Activated CD4-positive, alpha-beta T cell treated with anti-CD3 and anti-CD28 coated beads, Interleukin-2, amount 50 U/mL, for 16 hours (primary cell): ENCODE results near the gene CDH4.

Experiments used
- DNase-seq: peaks from one replicate; pipeline ENCODE4 v3.0.0-alpha.2; 2020

Gene CDH4

GRCh38 chr20:61521687-61522420, 269.8 kb downstream of the CDH4 start:
- no peak for DNase-seq

DNA sequence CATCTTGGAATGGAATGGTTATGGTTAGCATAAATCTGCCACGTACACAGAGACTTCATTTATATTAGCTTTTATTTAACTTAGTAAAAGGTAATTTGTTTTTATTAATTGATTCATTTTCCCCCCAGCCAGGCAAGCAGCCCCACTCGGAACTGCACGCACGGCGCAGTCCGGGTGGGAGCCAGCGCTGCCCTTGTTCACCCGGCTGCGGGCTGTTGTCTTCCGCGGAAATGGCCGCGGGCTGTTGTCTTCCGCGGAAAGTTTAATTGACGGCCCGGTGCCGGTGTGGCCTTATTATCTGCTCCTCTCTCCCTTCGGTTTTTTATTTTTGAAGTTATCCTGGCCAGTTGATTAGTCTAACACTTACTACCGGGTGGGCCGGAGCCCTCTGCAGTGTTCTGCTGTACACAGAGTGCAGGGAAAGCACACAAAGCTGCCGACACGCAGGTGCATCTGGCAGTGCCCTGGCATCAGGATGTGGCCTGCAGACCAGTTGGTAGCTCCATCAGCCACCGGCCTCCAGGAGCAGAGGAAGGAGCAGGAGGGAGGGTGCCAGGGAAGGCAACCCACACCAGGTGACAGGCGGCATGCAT, 270.5 kb downstream of the CDH4 start:
- DNase-seq: no peak

DNA sequence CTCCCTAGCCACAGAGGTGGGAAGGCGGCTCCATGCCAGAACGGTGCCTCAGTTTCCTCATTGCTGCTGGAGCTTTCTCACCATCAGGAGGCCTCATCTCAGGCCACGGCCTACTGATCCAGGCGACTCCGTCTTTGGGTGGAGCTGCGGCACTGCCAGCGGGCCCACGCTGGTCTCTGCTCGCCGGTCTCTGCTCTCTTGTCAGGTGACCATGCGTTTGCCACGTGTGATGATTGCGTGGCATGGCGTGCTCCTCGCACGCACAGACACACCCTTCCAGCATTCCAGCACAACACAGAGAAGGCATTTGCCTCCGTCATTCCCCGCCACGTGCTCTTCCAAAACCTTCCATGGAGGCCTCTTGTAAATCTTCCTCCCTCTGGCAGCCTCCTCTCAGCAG, 271.1 kb downstream of the CDH4 start:
- no peak for DNase-seq

DNA sequence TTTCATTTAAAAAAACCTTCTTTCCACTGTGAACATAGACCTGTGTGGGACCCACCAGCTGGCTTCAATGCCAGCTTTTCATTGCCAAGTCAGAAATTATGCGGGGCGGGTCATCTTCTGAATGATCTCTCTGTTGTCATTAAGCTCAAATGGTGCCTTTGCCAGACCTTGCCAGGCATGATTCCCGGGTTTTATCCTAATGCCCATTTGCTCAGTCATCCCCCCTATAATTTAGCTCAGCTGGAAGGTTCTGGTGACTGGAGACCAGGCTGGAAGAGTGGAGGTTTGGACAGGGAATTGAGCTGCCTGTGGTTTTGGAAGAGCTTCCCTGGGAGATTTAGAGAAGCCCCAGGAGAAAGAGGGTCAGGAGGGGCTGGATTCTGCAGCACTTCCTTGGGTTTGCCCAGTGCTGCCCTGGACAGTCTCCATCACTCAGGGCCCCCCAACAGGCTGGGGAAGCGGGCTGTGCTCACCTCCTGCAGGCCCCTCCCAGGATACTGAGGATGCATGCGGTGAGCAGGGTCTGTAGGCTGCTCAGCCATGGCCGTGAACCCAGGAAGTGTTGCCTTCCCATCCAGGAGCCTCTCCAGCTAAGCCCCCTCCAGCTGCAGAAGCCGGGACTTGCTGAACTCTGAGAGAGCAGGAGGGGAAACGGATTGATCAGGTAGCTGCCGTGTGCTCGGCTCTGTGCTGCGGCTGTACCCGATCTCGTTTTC, 273.0 kb downstream of the CDH4 start:
- DNase-seq: no peak

GRCh38 chr20:61525781-61526431, 273.8 kb downstream of the CDH4 start:
- no peak for DNase-seq

GRCh38 chr20:61526907-61527306, 274.8 kb downstream of the CDH4 start:
- DNase-seq: no peak

- no peak for DNase-seq
These were observed 275.6 kb downstream of the CDH4 start for GRCh38 chr20:61527626-61528025.

DNA sequence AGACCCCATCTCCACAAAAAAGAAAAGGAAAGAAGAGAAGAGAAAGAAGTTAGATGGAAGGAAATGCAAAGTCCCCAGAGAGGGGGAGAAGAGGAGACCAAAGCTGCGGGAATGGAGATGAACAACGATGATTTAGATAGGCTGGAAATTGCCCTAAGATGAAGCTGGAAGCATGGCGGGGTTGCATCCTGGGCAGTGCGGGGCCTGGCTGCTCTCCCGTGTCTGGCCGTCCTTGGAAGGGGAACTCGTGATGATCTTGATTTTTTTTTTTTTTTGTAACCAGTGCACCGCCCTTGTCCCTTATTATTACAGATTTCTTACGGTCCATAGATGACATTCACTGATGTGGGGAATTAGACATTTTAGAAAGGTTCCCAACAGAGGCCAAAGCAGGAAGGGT, 276.5 kb downstream of the CDH4 start:
- DNase-seq: no peak

DNA sequence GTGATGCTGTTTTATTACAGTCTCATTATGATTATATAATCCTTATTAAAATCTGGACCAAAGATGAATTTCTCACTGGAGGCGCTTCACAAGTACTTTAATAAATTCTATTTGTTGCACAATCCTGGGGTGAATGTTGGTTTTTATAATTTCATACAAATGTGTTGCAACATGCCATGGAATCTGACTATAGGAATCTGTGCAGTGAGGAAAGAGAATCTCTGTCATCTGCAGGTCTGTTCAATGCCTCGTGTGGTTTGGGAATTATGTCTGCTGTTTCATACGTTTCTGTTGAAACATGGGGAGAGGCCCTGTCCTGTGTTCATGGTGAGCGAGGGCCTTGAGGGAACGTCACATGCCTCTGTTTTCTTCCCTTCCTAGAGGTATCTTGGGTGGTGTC, 277.3 kb downstream of the CDH4 start:
- DNase-seq: no peak

- no peak for DNase-seq
These were observed 279.7 kb downstream of the CDH4 start for GRCh38 chr20:61531553-61532345.

DNA sequence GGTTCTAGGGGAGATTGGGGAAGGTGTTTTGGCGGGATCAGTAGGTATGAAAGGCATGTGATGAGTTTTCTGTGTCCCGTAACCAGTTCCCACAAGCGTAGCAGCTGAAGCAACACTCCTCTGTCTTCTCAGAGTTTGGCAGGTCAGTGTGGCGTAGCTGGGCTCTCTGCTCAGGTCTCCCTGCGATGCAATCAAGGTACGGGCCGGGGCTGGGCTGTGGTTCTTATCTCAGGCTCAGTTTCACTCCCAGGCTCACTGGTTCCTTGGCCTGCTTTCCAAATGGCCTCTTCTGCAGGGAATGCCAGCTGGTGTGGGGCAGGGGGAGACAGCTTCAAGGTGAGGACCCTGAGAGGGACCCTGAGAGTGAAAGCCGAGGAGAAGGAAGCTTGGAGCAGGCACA, 280.7 kb downstream of the CDH4 start:
- no peak for DNase-seq

DNA sequence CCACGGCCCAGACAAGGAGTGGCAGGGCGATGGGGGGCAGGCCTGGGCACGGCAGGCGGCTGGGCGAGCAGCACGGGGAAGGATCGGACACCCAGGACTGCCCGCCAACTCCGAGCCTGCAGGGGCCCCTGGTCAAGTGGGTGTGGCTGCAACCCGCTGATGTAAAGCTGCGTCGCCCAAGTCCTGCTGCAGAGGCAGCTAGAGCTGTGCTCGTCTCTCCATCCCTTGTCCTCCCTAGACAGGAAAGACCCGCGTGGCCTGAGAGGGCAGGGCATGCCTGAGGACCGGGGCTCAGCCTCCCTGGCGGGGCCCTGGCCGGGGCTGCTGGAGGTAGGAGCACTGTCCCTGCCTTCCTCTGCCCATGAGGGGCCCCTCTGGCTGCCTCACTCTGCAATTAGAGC, 281.2 kb downstream of the CDH4 start:
- no peak for DNase-seq

DNA sequence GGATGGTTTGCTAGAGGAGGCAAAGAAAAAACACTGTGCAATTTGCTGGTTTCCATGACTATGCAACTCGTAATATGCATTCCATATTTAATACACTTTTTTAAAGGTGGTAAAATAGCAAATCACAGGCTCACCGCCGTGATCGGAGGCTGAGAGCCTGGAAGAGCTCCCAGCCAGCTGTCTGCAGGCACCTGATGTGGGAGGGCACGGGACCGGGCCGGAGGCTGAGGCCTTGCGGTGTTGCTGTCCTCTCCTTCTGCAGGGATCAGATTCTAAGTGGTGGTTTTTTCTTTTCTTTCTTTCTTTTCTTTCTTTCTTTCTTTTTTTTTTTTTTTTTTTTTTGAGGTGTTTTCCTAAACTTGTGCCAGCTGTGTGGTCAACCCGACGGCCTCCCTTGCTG, 282.3 kb downstream of the CDH4 start:
- DNase-seq: no peak

- DNase-seq: no peak
These were observed 283.0 kb downstream of the CDH4 start for GRCh38 chr20:61535091-61535490.

GRCh38 chr20:61535536-61535935, 283.5 kb downstream of the CDH4 start:
- no peak for DNase-seq

DNA sequence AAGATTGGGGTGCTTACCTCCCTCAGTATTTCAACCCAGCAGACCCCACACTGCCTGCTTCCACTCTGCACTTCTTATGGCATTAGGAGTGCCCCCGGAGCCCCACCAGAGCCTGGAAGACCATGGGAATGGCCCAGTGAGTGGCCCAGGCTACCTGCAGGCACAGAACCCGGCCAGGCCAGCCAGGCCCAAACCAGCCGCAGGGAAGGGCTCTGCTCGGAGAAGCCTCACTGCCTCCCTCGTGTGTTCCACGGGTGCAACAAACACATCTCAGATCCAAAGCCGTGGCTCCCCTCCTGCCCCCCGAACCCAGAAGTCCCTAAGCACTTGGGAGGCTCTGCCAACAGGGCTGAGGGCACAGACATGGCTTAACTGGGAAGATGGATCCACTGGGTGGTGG, 283.9 kb downstream of the CDH4 start:
- DNase-seq: no peak

DNA sequence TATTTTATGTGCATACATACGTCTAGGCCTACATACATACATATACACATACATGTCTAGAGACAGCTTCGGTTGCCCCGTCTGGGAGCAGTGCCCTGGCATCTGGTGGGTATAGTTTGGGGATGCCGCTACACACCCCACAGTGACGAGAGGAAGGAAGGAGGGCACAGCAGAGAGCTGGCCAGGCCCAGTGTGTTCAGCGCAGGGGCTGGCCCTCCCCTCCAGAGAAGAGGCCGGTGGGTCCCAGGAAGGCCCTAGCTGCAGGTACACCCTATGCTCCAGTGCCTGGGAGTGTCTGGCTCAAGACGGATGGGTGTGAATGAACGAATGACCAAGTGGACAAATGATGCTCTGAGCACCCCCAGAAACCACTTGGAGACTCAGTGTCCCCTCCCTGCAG, 284.6 kb downstream of the CDH4 start:
- no peak for DNase-seq

GRCh38 chr20:61537239-61538182, 285.4 kb downstream of the CDH4 start:
- no peak for DNase-seq

- no peak for DNase-seq
These were observed 286.3 kb downstream of the CDH4 start for GRCh38 chr20:61538183-61538942.

- no peak for DNase-seq
These were observed 286.8 kb downstream of the CDH4 start for GRCh38 chr20:61538943-61539265.

GRCh38 chr20:61539706-61540360, 287.8 kb downstream of the CDH4 start:
- no peak for DNase-seq
